Effector memory CD4-positive, alpha-beta T cell (primary cell): ENCODE measurements around the gene CCR7.
A peak's percentile ranks its signal among the peaks of the same experiment; 100 is the strongest.

ENCODE experiments used
- DNase-seq, 3 donors: peaks; one replicate each; pipeline ENCODE4 v3.0.0-alpha.2; 2020
- H3K27ac ChIP-seq: 2 replicates; pipeline ENCODE4 v1.7.0; 2013; ENCODE audit warnings: mild to moderate bottlenecking, low read length, moderate library complexity; ENCODE audit not compliant: insufficient read depth, poor library complexity, severe bottlenecking
- H3K27me3 ChIP-seq: replicated peaks from 2 replicates; pipeline ENCODE4 v1.7.0; 2013; ENCODE audit warnings: mild to moderate bottlenecking, low read length; ENCODE audit not compliant: insufficient read depth, control insufficient read depth, poor library complexity, severe bottlenecking
- H3K36me3 ChIP-seq: 2 replicates; pipeline ENCODE4 v1.7.0; 2013; ENCODE audit warnings: mild to moderate bottlenecking, low read length, moderate library complexity; ENCODE audit not compliant: control insufficient read depth, insufficient read depth
- H3K4me1 ChIP-seq: 2 replicates; pipeline ENCODE4 v1.7.0; 2013; ENCODE audit warnings: low read length, mild to moderate bottlenecking; ENCODE audit not compliant: control insufficient read depth, insufficient read depth, poor library complexity, severe bottlenecking
- H3K4me3 ChIP-seq: 2 replicates; pipeline ENCODE4 v1.7.0; 2013; ENCODE audit warnings: low read length, low read depth, mild to moderate bottlenecking; ENCODE audit not compliant: insufficient read depth, poor library complexity, severe bottlenecking
- H3K9me3 ChIP-seq: 2 replicates; pipeline ENCODE4 v1.7.0; 2013; ENCODE audit warnings: mild to moderate bottlenecking, low read length, moderate library complexity; ENCODE audit not compliant: control insufficient read depth

Gene CCR7

DNA sequence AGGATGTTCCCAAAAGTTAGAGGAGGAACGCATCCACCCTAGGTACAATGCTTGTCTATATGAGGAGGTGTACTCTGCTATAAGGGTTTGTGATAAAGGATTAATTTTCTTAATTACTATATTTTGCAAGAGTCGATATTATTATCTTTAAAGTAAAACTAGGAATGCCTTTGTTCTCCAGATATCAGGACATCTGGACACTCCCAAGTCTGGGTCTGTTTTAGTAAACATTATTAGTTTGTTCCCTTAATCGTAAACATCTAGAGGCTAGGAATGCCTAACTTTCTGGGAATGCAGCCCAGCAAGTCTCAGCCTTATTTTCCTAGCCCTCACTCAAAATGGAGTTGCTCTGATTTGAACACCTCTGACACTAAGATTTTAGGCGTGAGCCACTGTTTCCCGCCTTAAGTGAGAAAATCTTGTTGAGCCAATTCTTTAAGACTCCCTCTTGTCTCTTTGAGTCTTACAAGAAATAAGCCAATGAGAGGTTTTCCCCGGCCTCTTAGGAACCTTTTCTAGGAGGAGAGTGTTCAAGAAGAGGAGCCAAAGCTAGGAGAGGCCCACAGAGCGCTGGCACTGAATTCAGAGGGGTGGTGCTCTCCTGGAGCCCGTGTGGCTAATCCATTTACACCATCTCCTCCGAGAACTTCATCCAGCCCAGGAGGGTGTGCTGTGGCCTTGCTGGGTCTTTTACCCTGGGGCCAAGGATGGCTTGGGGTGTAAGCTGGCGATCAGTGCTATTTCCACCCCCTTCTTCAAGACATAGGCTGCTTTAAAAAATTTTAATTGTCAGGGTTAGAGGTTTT is 41.5 kb upstream of the CCR7 start:
- Histone ChIP-seq H3K27me3 (no peaks in the 10 kb centered on the region), H3K27ac (peak overlapping the region; percentile 99), H3K36me3 (no peaks in the 10 kb centered on the region), H3K9me3 (no peaks in the 10 kb centered on the region), H3K4me3 (no peak overlapping the region), H3K4me1 (peaks cover 84% of the 10 kb centered on the region)
- DNase-seq: no peak

DNA sequence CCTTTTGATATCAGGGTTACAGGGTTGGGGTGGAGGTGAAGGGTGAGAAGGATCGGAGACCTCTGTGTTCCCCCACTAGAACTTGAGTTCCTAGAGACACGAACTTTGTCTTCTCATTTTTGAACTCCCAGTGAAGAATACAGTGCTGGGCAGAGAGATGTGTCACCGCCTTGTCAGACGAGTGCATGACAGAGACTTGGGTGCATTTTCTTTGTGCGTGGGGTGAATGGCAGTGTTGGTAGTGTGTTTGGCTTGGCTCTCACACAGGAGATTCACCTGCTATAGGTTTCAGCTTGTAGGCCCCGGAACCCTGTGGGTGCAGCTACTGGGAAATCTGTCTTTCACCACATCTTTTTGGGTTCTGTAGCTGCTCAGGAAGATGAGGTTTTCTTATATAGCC is 40.0 kb upstream of the CCR7 start:
- peaks cover 86% of the 10 kb centered on the region for H3K4me1 ChIP-seq
- no peaks in the 10 kb centered on the region for H3K27me3 ChIP-seq
- no peak overlapping the region for H3K4me3 ChIP-seq
- H3K9me3 ChIP-seq: no peaks in the 10 kb centered on the region
- H3K27ac ChIP-seq: peak overlapping the region; percentile 99
- DNase-seq: peak in 2 of 3 donors; percentile 32 to 58
- H3K36me3 ChIP-seq: no peaks in the 10 kb centered on the region

DNA sequence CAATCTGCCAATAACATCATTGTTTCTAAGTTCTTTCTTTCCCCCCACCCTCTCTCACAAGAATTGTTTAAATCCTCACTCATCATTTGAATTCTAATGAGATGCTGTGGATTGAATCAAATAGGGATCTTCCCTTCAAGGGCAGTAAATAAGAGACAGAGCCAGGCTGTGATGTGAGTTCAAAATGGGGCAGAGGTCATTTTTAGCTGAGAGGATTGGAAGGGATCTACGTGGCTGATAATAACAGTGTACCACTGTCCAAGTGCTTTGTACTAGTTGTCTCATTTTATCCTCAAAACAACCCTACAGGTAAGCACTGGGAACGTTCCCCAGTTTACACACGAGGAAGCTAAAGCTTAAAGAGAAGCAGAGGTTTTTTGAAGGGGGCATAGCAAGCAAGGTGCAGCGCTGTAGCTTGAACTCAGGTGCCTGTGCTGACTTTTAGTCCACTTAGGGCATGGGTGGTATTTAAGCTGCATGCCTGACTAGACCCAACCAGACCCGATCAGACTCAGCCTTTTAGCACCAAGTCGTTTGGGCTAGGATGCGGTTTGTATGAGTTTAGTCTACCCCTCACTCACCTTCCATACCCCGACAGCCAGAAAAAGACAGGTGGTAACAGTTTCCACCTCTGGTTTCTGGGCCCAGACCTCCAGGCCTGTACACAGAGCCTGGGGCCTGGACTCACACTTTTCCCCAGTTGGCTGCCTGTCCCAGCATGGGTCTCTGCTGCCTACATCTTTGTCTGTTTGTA is 39.2 kb upstream of the CCR7 start:
- H3K9me3 ChIP-seq: no peaks in the 10 kb centered on the region
- peaks cover 90% of the 10 kb centered on the region for H3K4me1 ChIP-seq
- no peak for DNase-seq
- H3K27ac ChIP-seq: peak overlapping the region; percentile 99
- no peaks in the 10 kb centered on the region for H3K36me3 ChIP-seq
- H3K4me3 ChIP-seq: no peak overlapping the region
- H3K27me3 ChIP-seq: no peaks in the 10 kb centered on the region

DNA sequence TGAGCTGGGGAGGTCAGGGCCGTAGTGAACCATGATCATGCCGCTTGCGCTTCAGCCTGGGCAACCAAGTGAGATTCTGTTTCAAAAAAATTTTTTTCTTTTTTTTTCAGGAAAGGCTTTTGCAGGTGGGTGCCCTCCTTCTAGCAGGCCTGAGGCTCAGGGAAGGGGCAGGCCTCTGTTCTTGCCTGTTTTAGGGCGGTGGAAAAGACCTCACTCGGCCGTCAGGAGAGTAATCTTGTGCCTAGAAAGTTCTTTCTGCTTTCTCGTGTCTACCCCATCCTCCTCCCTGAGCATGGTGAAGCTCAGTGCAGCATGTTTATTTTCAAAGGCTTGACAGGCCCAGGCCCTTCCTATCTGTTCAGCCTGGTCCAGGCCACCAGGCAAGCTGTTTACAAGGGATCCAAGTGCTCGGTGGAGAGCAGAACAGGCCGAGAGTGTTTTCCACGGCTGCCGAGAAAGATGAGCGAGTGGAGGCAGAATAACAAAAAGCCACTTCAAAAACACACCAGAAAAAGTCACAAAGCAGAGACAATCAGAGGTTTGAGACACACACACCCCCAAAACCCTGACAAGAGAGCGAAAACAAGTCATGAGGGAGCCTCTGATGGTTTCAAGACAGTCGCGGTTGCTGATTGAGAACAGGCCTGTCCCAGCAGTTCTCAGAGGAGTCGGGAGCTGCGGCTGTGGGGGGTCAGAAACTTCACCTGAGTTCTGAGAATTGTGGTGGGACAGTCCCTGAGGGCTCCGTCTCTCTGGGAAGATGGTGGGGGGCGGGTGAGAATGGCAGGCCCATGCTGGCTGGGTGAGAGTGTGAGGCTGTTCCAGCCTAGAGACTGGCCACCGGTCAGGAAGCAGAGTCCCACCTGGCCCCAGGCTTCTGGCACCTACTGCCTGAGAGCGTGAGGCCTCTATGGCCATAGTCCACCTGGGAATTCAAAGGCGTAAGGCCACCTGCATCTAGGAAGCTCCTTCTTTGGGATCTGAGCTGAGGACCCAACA is 37.5 kb upstream of the CCR7 start:
- peaks cover 94% of the 10 kb centered on the region for H3K4me1 ChIP-seq
- H3K27me3 ChIP-seq: no peaks in the 10 kb centered on the region
- no peaks in the 10 kb centered on the region for H3K9me3 ChIP-seq
- H3K27ac ChIP-seq: peak overlapping the region; percentile 99
- no peaks in the 10 kb centered on the region for H3K36me3 ChIP-seq
- DNase-seq: peak in 2 of 3 donors; percentile 22 to 55
- no peak overlapping the region for H3K4me3 ChIP-seq

DNA sequence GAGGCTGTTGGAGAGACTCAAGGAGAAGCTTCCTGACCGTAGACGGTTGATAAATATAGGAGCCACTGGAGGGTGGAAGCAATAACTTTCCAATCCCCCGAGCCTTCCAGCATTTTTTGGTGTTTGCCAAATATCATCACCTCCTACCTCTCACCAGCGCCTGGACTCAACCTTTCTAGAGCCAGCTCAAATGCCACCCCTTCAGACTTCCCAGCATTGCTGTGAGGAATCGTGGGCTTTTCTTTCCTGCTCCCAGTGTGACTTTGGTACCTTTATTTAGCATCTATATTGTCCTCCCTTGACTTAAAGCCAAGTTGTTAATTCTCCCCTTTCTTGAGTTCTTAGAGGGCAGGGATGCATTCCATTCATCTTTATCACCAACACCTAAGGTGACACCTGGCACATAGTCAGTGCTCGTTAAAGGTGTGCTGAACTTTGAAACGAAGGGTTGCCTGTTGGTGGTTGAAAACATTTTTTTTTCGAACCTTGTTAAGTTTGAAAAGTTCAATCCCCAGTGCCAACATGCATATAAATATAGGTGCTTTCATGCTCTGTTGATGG is 35.3 kb upstream of the CCR7 start:
- Histone ChIP-seq H3K4me1 (peaks cover 92% of the 10 kb centered on the region), H3K9me3 (no peaks in the 10 kb centered on the region), H3K27ac (peak overlapping the region; percentile 99), H3K4me3 (no peak overlapping the region), H3K36me3 (no peaks in the 10 kb centered on the region), H3K27me3 (no peaks in the 10 kb centered on the region)
- DNase-seq: no peak

DNA sequence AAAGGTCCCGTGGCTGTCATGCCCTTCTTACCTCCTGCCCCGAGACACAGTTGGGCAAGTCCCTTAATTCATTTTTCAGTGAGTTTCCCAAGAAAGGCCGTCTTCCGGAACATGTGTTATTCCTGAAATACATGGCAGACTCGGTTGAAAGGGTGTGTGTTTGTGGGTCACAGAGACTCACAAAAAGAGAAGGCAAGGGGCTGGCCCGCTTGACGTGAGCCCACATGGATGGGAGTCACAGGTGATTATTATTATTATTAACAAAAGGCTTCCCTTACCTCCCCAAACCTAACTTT is 34.1 kb upstream of the CCR7 start:
- peaks cover 85% of the 10 kb centered on the region for H3K4me1 ChIP-seq
- peak overlapping the region; percentile 99 for H3K27ac ChIP-seq

DNA sequence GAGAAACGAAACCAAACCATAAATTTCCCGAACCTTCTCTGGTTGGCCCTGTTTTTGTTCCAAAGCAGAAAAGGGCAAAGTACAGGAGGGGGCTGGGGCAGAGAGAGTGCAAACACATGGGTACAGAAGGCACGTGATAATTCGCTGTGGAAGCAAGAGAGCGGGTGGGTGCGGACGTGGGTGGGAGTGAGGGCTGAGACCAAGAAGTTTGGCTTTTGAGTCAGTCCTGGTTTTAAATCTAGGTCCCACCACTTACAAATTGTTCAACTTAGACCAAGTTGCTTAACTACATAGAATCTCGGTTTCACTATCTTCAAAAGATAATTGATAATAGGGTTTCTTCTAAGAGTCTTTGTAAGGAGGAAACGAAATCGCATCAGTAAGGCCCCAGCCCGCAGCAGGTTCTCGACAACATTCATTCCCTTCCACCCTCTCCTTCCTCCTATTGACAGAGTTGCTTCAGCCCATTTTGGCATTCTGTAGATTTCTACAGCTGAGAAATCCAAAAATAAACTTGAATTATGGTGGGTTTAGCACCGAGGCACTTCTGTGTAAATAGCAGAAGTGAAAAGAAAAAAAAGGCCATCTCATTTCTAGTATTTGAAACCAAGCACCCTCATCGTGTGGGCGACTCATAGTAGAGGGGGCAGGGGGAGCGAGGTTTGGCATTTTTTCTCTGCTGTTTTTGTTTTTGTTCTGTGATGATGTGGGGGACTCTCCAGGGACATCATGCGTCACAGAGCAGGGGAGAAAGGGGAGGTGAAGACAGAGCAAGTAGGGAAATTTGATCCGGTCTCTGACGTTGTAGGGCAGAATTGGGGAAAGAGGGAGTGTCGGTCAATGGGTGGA is 33.6 kb upstream of the CCR7 start:
- H3K27me3 ChIP-seq: no peaks in the 10 kb centered on the region
- H3K27ac ChIP-seq: peak overlapping the region; percentile 99
- H3K36me3 ChIP-seq: no peaks in the 10 kb centered on the region
- peak; percentile 54 to 69 (median 58) for DNase-seq
- H3K4me1 ChIP-seq: peaks cover 79% of the 10 kb centered on the region
- no peaks in the 10 kb centered on the region for H3K9me3 ChIP-seq
- H3K4me3 ChIP-seq: peak overlapping the region; percentile 18

More for the DNA sequence above, 34.1 kb upstream of the CCR7 start:
- no peaks in the 10 kb centered on the region for H3K36me3 ChIP-seq
- H3K9me3 ChIP-seq: no peaks in the 10 kb centered on the region
- no peak for DNase-seq
- no peak overlapping the region for H3K4me3 ChIP-seq
- no peaks in the 10 kb centered on the region for H3K27me3 ChIP-seq

DNA sequence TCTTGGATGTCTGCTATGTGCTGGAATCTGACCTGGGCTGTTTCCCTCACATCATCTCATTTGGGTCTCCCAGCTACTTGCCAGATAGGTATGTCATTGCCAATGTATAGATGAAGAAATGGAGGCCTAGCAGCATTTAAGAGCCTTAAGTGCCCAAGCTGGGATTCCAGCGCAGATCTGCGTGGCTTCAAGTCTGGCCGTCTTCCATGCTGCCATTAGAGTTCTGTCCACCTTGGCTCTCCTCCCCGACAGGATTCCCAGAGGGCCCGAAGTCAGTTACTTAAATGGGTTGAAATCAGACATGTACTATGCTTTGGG is 33.0 kb upstream of the CCR7 start:
- Histone ChIP-seq H3K4me3 (peak overlapping the region; percentile 18), H3K27me3 (no peaks in the 10 kb centered on the region), H3K9me3 (no peaks in the 10 kb centered on the region), H3K36me3 (no peaks in the 10 kb centered on the region), H3K27ac (peak overlapping the region; percentile 99), H3K4me1 (peaks cover 73% of the 10 kb centered on the region)
- no peak for DNase-seq
